GM21528 (cell line): ENCODE data around the gene PCYT1B.
A peak's percentile ranks its signal among the peaks of the same experiment; 100 is the strongest.

Experiments
- ATAC-seq: cut with Tn5 transposase; IDR thresholded peaks from one replicate; pipeline ENCODE4 v1.9.1; 2021; ENCODE audit warnings: mild to moderate bottlenecking, moderate library complexity; ENCODE audit not compliant: unreplicated experiment, low FRiP score

PCYT1B gene

DNA sequence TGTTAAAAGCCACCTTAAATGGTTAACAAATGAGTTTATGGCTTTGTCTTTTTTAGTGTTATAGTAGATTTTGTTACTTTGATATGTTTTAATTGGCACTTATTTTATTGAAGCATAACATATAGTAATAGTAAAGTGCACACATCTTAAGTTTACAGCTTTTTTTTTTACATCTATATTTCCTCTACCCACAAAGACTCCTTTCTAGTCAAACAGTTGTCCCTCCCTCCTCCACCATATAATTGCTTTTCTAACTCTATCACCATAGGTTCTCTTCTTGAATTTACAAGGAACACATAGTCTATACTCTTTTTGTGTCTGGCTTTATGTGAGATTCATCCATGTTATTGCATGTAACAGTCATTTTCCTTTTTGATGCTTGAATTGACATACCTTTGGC, 110.6 kb downstream of the PCYT1B start:
- no peak for ATAC-seq

DNA sequence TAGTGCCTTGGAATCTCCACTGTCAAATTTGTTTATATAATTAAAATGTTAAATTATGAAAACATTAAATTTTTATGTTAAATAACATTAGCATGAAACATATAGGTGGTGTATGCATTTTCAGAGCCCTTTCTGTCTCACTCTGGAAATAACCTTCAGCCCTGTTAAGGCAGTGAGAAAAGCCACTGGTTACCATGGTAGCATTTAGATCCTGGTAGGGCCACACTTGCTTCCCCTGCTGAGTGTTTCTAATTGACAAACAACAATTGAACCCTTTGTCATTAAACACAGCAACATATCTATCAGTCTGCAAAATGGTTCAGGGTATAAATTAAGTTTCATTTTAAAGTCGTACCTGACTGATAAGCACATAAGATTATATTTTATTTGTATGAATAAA, 118.5 kb downstream of the PCYT1B start:
- ATAC-seq, result no peak

DNA sequence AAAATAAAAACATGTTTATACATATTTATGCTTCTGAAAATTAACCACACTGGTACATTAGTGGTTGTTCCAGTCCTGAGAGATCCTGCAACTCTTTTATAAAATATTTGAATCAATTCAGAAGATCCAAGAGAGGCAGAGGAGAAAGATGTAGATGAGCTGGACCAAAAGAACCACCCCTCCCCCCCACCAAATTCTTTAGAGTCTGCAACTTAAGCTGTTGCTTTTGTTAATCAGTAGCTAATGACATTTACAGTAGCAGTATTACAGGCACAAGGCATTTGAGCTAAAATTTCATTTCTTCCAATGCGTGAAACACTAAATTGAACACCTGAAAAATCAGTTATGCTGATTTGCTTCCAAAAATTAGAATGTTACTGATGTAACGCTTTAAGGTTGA, 120.5 kb downstream of the PCYT1B start:
- ATAC-seq, result no peak

DNA sequence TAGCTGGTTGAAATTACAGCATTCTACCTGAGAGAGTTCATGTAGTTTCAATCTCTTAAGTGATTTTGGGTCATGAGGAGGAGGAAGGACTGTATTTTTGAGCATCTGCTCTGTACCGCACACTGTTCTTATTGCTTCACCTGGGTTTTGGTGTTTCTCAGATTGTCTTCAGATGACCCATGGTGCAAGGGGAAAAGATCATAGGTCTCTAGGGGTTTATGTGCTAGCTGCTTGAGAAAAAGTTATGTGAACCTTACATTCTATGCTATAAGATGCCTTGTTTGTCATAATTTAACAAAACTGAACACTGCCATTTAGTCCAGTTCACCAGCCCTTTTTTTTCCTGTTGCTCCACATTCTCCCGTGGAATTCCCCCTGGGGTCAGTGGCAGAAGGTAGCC, 121.7 kb downstream of the PCYT1B start:
- no peak for ATAC-seq

DNA sequence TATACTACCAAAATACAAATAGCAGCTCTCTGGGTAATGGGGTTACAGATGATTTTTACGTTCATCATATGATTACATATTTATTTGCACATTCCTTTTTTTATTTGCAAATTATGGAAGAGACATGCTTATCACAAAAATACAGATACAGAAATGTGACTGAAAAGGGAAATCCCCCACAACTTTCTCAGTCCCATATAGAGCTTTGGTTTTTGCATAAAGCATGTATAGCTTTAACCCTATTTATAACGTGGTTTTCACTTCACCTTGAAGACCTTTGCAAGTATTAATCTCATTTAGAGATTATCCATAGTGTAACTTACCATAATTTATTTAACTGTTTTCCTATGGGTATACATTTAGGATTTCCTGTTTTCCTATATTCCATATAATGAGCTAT, 126.7 kb downstream of the PCYT1B start:
- ATAC-seq, result no peak

DNA sequence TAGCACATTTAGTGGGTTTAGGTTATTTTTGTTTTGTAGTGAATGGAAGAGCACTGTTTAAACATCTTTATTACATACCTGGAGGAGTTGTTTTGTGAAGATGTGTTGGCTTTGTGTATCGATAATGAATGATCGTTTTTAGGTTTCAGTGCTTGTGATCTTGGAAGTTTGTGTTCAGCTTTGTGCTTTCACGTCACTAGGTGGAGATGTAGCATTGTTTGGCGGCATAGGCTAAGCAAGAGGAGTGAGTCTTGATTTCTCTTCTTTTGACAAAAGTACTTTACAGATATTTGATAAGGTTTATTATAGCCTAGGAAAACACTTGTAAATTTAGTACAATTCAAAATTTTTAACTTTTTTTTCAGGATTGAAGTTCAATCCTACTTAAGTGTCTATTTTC, 131.7 kb downstream of the PCYT1B start:
- no peak for ATAC-seq

DNA sequence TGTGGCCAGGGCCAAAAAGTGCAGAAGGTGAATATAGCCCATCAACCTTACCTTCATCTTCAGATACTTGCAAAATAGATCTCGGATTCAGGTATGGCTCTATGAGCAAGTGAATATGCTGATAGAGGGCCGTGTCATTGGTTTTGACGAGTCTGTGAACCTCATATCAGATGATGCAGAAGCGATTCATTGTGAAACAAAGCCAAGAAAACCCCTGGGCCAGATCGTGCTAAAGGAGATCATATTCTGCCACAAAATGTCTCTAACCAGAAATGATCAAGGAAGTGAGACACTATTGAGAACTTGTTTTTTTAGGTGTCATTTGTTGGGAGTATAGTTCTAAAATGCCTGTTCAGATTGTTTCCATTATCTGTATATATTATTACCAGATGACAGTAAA, 133.7 kb downstream of the PCYT1B start:
- ATAC-seq, result peak; percentile 91

DNA sequence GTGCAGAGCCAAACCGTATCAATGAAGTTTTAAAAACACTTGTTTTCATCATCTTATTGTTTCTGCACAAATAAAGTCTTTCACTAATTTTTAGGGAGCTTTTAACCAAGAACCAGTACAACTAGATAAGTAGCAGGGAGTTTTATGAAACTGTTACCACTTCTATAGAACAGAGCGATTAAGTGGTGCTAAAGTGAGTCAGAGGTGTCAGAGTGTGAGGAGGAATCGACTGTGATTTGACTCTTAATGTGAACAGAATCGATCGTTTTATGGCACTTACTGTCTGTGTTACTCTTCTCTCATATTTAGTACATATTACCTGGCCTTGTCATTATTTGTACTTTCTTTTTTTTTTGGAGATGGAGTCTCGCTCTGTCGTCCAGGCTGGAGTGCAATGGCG, 138.8 kb downstream of the PCYT1B start:
- no peak for ATAC-seq
